Type B pancreatic cell (in vitro differentiated cells): ENCODE results near the gene MAP3K6. TPM values are rescaled to one million over a fixed set of nuclear protein-coding genes. Genes with fewer than 3 reads are reported as not detected.

Experiments
- DNase-seq: peaks from one replicate; pipeline ENCODE4 v3.0.0; 2021; ENCODE audit warnings: mixed read lengths; ENCODE audit not compliant: unreplicated experiment; ENCODE audit errors: extremely low spot score
- H3K27ac Mint-ChIP-seq: 2 replicates; pipeline ENCODE4 v1.8.0; 2021; ENCODE audit warnings: mild to moderate bottlenecking, mixed read lengths
- H3K27me3 Mint-ChIP-seq: 2 replicates; pipeline ENCODE4 v1.8.0; 2021; ENCODE audit warnings: mixed read lengths
- H3K36me3 Mint-ChIP-seq: 2 replicates; pipeline ENCODE4 v1.8.0; 2021; ENCODE audit warnings: mixed read lengths
- H3K4me1 Mint-ChIP-seq: one replicate; pipeline ENCODE4 v1.8.0; 2021; ENCODE audit warnings: mixed read lengths; ENCODE audit not compliant: unreplicated experiment
- H3K4me3 Mint-ChIP-seq: 2 replicates; pipeline ENCODE4 v1.8.0; 2021; ENCODE audit warnings: mild to moderate bottlenecking, mixed read lengths
- H3K9me3 Mint-ChIP-seq: 2 replicates; pipeline ENCODE4 v1.8.0; 2021; ENCODE audit warnings: mixed read lengths
- CTCF ChIP-seq: fragments of 200-600 bp; sonication (generic); conservative IDR thresholded peaks from 2 replicates; pipeline ENCODE4 v1.5.0; 2021; ENCODE audit warnings: antibody characterized with exemption, mild to moderate bottlenecking
- total RNA-seq: library from RNA; stranded (reverse); gene quantifications from 2 replicates; pipeline ENCODE4 v1.2.1, GENCODE V29; 2021; ENCODE audit warnings: low replicate concordance

The MAP3K6 gene
- total RNA-seq, 1 donor from 2014 or later = 15.6 TPM

- no peaks in the 10 kb centered on the region for H3K9me3 Mint-ChIP-seq
- H3K4me1 Mint-ChIP-seq = peaks cover 3% of the 10 kb centered on the region
- H3K27me3 Mint-ChIP-seq = peaks cover 12% of the 10 kb centered on the region
- no peaks in the 10 kb centered on the region for H3K36me3 Mint-ChIP-seq
- no peak overlapping the region for H3K4me3 Mint-ChIP-seq
- no peak for DNase-seq
- TF ChIP-seq CTCF = no peak
- H3K27ac Mint-ChIP-seq = no peak overlapping the region
Measured at GRCh38 chr1:27377760-27378495, 11.2 kb upstream of the MAP3K6 start.

GRCh38 chr1:27374362-27375086 is 7.8 kb upstream of the MAP3K6 start, which contains the start of gene FCN3:
FCN3 (minus strand) TSS chr1:27374824; CDS start chr1:27374818, 6 bp downstream.
- Mint-ChIP-seq H3K9me3 (no peaks in the 10 kb centered on the region), H3K4me1 (no peaks in the 10 kb centered on the region), H3K27me3 (peaks cover under 1% of the 10 kb centered on the region), H3K27ac (no peak within 1 kb of the TSS), H3K36me3 (no peaks in the 10 kb centered on the region), H3K4me3 (no peak within 1 kb of the TSS)
- no peak for DNase-seq
- no peak for TF ChIP-seq CTCF

DNA sequence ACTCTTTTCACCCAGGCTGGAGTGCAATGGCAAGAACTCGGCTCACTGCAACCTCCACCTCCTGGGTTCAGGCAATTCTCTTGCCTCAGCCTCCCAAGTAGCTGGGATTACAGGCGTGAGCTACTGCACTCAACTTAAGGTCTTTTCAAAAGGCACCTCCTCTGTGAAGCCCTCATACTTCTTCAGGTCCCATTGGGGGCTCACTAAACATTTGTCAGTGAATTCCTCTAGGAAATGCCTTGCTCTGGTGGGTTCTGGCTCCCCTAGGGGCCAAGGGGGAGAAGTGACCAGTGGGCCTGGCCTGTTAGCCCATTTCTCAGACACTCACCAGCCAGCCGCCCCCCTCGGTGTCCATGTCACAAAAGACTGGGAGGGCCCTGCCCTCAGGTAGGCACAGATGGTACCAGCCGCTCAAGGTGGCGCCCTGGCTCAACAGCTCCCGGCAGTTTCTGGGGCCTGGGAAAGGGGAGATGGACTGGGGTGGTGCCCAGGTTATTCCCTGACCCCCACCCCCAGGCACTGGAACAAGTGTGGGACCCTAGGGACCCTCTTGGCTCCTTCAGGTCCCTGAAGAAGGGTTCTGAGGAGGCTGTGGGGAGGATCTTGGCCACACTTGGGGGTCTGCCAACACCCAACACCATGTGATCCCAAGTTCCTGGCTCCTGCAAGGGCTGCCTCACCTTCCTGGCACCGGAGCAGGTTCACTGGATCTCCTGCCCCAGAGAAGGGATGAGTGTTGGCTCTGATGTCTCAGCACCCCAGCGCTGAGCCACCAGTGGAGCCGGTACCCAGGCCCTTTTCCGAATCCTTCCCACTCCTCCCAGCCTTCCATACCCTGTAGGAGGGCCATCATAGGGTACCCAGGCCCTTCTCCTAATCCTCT is 6.3 kb upstream of the MAP3K6 start:
- Mint-ChIP-seq H3K36me3 (no peaks in the 10 kb centered on the region), H3K27ac (no peak overlapping the region), H3K27me3 (no peaks in the 10 kb centered on the region), H3K9me3 (no peaks in the 10 kb centered on the region), H3K4me3 (no peak overlapping the region), H3K4me1 (peaks cover 4% of the 10 kb centered on the region)
- TF ChIP-seq CTCF = peak; percentile 56
- no peak for DNase-seq

GRCh38 chr1:27372022-27372807 is 5.5 kb upstream of the MAP3K6 start:
- H3K36me3 Mint-ChIP-seq = no peaks in the 10 kb centered on the region
- H3K9me3 Mint-ChIP-seq = no peaks in the 10 kb centered on the region
- no peak for DNase-seq
- H3K27me3 Mint-ChIP-seq = no peaks in the 10 kb centered on the region
- no peak overlapping the region for H3K27ac Mint-ChIP-seq
- peaks cover 9% of the 10 kb centered on the region for H3K4me1 Mint-ChIP-seq
- H3K4me3 Mint-ChIP-seq = no peak overlapping the region
- no peak for TF ChIP-seq CTCF
